Stimulated activated CD4-positive, alpha-beta T cell treated with anti-CD3 and anti-CD28 coated beads, Interleukin-4, amount 100 ng/mL, for 48 hours (primary cell): ENCODE data around the gene RPS13.
A peak's percentile ranks its signal among the peaks of the same experiment; 100 is the strongest.
"Not testable (repeated sequence)": the region's sequence is repeated elsewhere in the genome, so short reads cannot be mapped to it uniquely, and the experiment has no call there.

Source experiments
- DNase-seq, 2 donors: peaks; one replicate each; pipeline ENCODE4 v3.0.0-alpha.2; 2020; ENCODE audit warnings: low read depth in 2 of 2

RPS13 gene

GRCh38 chr11:17077520-17078401 is at the start of gene RPS13:
Gene RPS13, minus strand, starts transcription at chr11:17077667. Its CDS starts 26 bp downstream, at chr11:17077641.
- DNase-seq: peak; percentile 84 to 92

- no peak for DNase-seq
Measured at GRCh38 chr11:17121981-17122380, 44.5 kb upstream of the RPS13 start.

GRCh38 chr11:17117262-17117661 is 39.8 kb upstream of the RPS13 start:
- DNase-seq: no peak

- no peak for DNase-seq
Measured at GRCh38 chr11:17116117-17116516, 38.6 kb upstream of the RPS13 start.

GRCh38 chr11:17107745-17108144 is 30.3 kb upstream of the RPS13 start:
- DNase-seq: not testable (repeated sequence)

GRCh38 chr11:17105404-17106040 is 28.1 kb upstream of the RPS13 start:
- DNase-seq: not testable (repeated sequence)

GRCh38 chr11:17102462-17102861 is 25.0 kb upstream of the RPS13 start:
- no peak for DNase-seq

- DNase-seq: no peak
Measured at GRCh38 chr11:17098658-17099057, 21.2 kb upstream of the RPS13 start.

GRCh38 chr11:17098038-17098437 is 20.6 kb upstream of the RPS13 start:
- no peak for DNase-seq

GRCh38 chr11:17085976-17086375 is 8.5 kb upstream of the RPS13 start:
- not testable (repeated sequence) for DNase-seq

GRCh38 chr11:17077240-17077519 is 287 bp downstream of the RPS13 start:
- DNase-seq: no peak

GRCh38 chr11:17076517-17077239 is 789 bp downstream of the RPS13 start:
- DNase-seq: no peak

- DNase-seq: no peak
Measured at GRCh38 chr11:17075506-17075905, 2.0 kb downstream of the RPS13 start.

GRCh38 chr11:17073370-17074027 is 4.0 kb downstream of the RPS13 start:
- no peak for DNase-seq

- no peak for DNase-seq
Measured at GRCh38 chr11:17067417-17067816, 10.1 kb downstream of the RPS13 start.

GRCh38 chr11:17066691-17067090 is 10.8 kb downstream of the RPS13 start:
- no peak for DNase-seq

- DNase-seq: peak; percentile 49 to 63
Measured at GRCh38 chr11:17063171-17064002, 14.1 kb downstream of the RPS13 start.

- DNase-seq: not testable (repeated sequence)
Measured at GRCh38 chr11:17051146-17051545, 26.3 kb downstream of the RPS13 start.

GRCh38 chr11:17048491-17048890 is 29.0 kb downstream of the RPS13 start:
- not testable (repeated sequence) for DNase-seq

GRCh38 chr11:17046690-17047089 is 30.8 kb downstream of the RPS13 start:
- no peak for DNase-seq
